Liver (tissue), 9 donors: ENCODE measurements around the gene MEGF11. TPM values are rescaled to one million over a fixed set of nuclear protein-coding genes. Genes with fewer than 3 reads are reported as not detected.

ENCODE experiments used
- DNase-seq: peaks from one replicate; pipeline ENCODE4 v3.0.0-alpha.2; 2017; ENCODE audit warnings: low spot score
- H3K27ac ChIP-seq, 2 donors: one replicate each; pipeline ENCODE4 v1.7.0; 2013; ENCODE audit warnings: inconsistent platforms in 2 of 2, low read length in 2 of 2, control low read depth in 1 of 2, low read depth in 1 of 2, mild to moderate bottlenecking in 1 of 2
- H3K27me3 ChIP-seq, 4 donors: one replicate each; pipeline versions ENCODE4 v1.6.1 to v1.7.0; 2013; ENCODE audit warnings: low read length in 3 of 4, inconsistent platforms in 1 of 4, mild to moderate bottlenecking in 1 of 4, moderate library complexity in 1 of 4; ENCODE audit not compliant: control insufficient read depth in 4 of 4, insufficient read depth in 4 of 4
- H3K36me3 ChIP-seq, 4 donors: one replicate each; pipeline versions ENCODE4 v1.6.1 to v1.7.0; 2013; ENCODE audit warnings: low read length in 3 of 4, mild to moderate bottlenecking in 3 of 4, low read depth in 1 of 4, moderate library complexity in 1 of 4; ENCODE audit not compliant: control insufficient read depth in 4 of 4, insufficient read depth in 3 of 4
- H3K4me1 ChIP-seq, 4 donors: one replicate each; pipeline versions ENCODE4 v1.6.1 to v1.7.0; 2013; ENCODE audit warnings: low read length in 3 of 4, mild to moderate bottlenecking in 3 of 4, moderate library complexity in 1 of 4; ENCODE audit not compliant: control insufficient read depth in 4 of 4, insufficient read depth in 4 of 4
- H3K4me3 ChIP-seq, 3 donors: one replicate each; pipeline versions ENCODE4 v1.6.1 to v1.7.0; 2013; ENCODE audit warnings: low read length in 3 of 3, control low read depth in 1 of 3, low read depth in 1 of 3, mild to moderate bottlenecking in 1 of 3
- H3K9ac ChIP-seq, 2 donors: one replicate each; pipeline ENCODE4 v1.7.0; 2013; ENCODE audit warnings: low read length in 2 of 2, mild to moderate bottlenecking in 2 of 2, moderate library complexity in 2 of 2, control low read depth in 1 of 2, low read depth in 1 of 2
- H3K9me3 ChIP-seq, 4 donors: one replicate each; pipeline versions ENCODE4 v1.6.1 to v1.7.0; 2013; ENCODE audit warnings: low read length in 3 of 4; ENCODE audit not compliant: control insufficient read depth in 4 of 4
- CTCF ChIP-seq: fragments of 150-350 bp; IDR thresholded peaks from 2 replicates; pipeline ENCODE4 v1.5.1; 2017; ENCODE audit warnings: improper control_type of control experiment, low read depth, low read length; ENCODE audit not compliant: missing input control
- EGR1 ChIP-seq, 2 donors: IDR thresholded peaks; 2 replicates each; pipeline ENCODE4 v1.6.1; 2016 to 2018; ENCODE audit warnings: antibody characterized with exemption in 2 of 2, low read depth in 2 of 2
- FOXA1 ChIP-seq: IDR thresholded peaks from 2 replicates; pipeline ENCODE4 v1.6.1; 2016; ENCODE audit warnings: antibody characterized with exemption
- GABPA ChIP-seq, 2 donors: IDR thresholded peaks in 1 of 2; conservative IDR thresholded peaks in 1 of 2; 2 replicates each; pipeline ENCODE4 v1.6.1; 2016; ENCODE audit warnings: antibody characterized with exemption in 2 of 2, mild to moderate bottlenecking in 1 of 2, moderate library complexity in 1 of 2
- HNF4A ChIP-seq, 2 donors: conservative IDR thresholded peaks; 2 replicates each; pipeline ENCODE4 v1.6.1; 2016; ENCODE audit warnings: antibody characterized with exemption in 2 of 2, mild to moderate bottlenecking in 2 of 2
- HNF4G ChIP-seq: IDR thresholded peaks from 2 replicates; pipeline ENCODE4 v1.6.1; 2016; ENCODE audit warnings: antibody characterized with exemption
- JUND ChIP-seq, 2 donors: IDR thresholded peaks; 2 replicates each; pipeline ENCODE4 v1.6.1; 2016; ENCODE audit warnings: antibody characterized with exemption in 2 of 2
- RAD21 ChIP-seq, 2 donors: IDR thresholded peaks; 2 replicates each; pipeline ENCODE4 v1.6.1; 2016; ENCODE audit warnings: antibody characterized with exemption in 2 of 2, mild to moderate bottlenecking in 2 of 2
- SP1 ChIP-seq: IDR thresholded peaks from 2 replicates; pipeline ENCODE4 v1.6.1; 2018; ENCODE audit warnings: antibody characterized with exemption, mild to moderate bottlenecking
- TAF1 ChIP-seq: conservative IDR thresholded peaks from 2 replicates; pipeline ENCODE4 v1.6.1; 2016; ENCODE audit warnings: antibody characterized with exemption, mild to moderate bottlenecking
- WGBS: extraction: QIAGEN DNeasy Blood & Tissue Kit; methylation state at CpG from one replicate; pipeline ENCODE4 v1.1.7; 2013; 5-methylcytosine and 5-hydroxymethylcytosine counted together
- polyA plus RNA-seq, 2 donors: library from polyadenylated mRNA; stranded (reverse) in 1 of 2; unstranded in 1 of 2; fragments of 200-250 nt in 1 of 2; fragments of >200 nt in 1 of 2; fragmentation: Nextera tagmentation in 1 of 2; extraction: Ambion mirVana in 1 of 2; gene quantifications; one replicate each; pipeline versions ENCODE4 v1.2.1 to v1.2.3, GENCODE V29; 2013 to 2015
- total RNA-seq, 2 donors: library from RNA; depleted of rRNA; stranded (reverse); fragments of >200 nt; gene quantifications; one replicate each; pipeline ENCODE4 v1.2.3, GENCODE V29; 2014
- TF ChIP-seq, protein P1 (sequence below): IDR thresholded peaks from 2 replicates; pipeline ENCODE4 v1.6.1; 2016; ENCODE audit warnings: antibody characterized with exemption
- TF ChIP-seq, protein P2 (sequence below): IDR thresholded peaks from 2 replicates; pipeline ENCODE4 v1.6.1; 2016; ENCODE audit warnings: antibody characterized with exemption
- donor health status: healthy.
- donor health status: healthy.
- donor health status: healthy.
- donor health status: healthy.
- donor health status: healthy.

MEGF11 gene
- total and polyA plus RNA-seq, 4 donors, result under 0.01 to 0.51 (median 0.03) TPM; not detected in 1

DNA sequence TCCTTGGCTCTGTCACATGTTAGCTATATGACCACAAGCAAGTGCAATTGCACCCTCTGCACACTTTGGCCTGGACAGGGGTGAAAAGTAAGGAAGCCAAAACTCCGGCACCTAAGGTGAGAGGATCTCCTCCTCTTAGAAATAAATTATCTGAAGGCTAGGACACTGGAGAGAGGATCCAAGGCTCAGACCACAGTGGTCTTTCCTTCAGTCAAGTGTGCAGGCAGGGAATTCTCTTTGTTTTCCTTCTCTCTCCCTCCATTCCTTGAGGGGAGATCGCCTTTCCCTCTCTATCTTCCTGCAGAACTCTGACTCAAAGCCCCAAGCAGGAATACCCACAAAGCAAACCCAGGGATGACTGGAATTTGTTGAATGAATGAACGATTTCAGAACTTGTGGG lies 3.1 kb upstream of the MEGF11 start:
- Histone ChIP-seq H3K36me3 (no peaks in the 10 kb centered on the region), H3K27me3 (peaks cover 0 to 16% (median 6%) of the 10 kb centered on the region in 4 donors), H3K27ac (no peak overlapping the region), H3K9ac (no peak overlapping the region), H3K4me1 (peaks cover 14 to 26% (median 21%) of the 10 kb centered on the region in 4 donors), H3K4me3 (no peak overlapping the region), H3K9me3 (no peaks in the 10 kb centered on the region)
- WGBS, result 65% methylated on average over 3 of the region's 3 CpGs
- TF ChIP-seq, protein P1, sequence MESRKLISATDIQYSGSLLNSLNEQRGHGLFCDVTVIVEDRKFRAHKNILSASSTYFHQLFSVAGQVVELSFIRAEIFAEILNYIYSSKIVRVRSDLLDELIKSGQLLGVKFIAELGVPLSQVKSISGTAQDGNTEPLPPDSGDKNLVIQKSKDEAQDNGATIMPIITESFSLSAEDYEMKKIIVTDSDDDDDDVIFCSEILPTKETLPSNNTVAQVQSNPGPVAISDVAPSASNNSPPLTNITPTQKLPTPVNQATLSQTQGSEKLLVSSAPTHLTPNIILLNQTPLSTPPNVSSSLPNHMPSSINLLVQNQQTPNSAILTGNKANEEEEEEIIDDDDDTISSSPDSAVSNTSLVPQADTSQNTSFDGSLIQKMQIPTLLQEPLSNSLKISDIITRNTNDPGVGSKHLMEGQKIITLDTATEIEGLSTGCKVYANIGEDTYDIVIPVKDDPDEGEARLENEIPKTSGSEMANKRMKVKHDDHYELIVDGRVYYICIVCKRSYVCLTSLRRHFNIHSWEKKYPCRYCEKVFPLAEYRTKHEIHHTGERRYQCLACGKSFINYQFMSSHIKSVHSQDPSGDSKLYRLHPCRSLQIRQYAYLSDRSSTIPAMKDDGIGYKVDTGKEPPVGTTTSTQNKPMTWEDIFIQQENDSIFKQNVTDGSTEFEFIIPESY, result no peak
- TF ChIP-seq HNF4A (conservative IDR thresholded peaks at IDR 0.05), result no peak
- TF ChIP-seq SP1, result no peak
- TF ChIP-seq CTCF, result no peak
- no peak for TF ChIP-seq EGR1 (IDR thresholded peaks at IDR 0.05; ENCODE audit: low read depth in 2 of 2)
- TF ChIP-seq FOXA1, result no peak
- DNase-seq, result no peak

DNA sequence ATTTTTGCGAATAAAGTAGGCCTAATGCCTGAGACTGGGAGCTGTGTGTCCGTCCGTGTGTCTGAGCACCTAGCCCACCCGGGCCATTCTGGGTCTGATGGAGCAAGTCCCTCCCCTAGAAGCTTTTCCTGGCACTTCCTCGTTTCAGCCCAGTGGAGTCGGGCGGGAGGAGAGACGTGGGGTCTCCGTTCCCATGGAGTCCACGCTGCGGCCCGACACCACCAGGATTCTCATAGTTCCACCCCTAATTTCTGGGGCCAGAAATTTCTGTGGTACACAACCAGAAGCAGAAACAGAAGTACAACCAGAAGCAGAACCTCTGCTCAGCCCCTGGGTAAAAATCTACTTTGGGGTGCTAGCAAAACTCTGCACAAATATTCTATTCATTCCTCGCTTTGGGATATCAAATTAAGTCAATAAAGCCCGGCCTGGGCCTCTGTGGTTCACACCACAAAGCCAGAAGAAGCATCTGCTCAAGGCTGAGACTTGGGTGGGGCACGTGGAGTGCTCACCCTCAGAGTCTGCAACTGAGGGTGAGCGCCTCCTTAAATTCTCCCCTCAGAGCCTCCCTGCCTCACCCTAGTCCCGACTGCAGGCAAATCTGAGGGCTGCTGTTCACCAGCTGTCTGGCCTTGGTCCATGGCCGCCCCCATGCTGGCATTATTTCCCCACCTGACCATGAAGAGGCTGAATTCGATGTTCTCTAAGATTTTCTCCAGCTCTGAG lies 1.6 kb upstream of the MEGF11 start:
- Histone ChIP-seq H3K36me3 (no peaks in the 10 kb centered on the region), H3K27me3 (peaks cover 0 to 14% (median 7%) of the 10 kb centered on the region in 4 donors), H3K27ac (no peak overlapping the region), H3K9me3 (no peaks in the 10 kb centered on the region), H3K4me1 (peaks cover 15 to 26% (median 21%) of the 10 kb centered on the region in 4 donors), H3K4me3 (no peak overlapping the region), H3K9ac (no peak overlapping the region)
- no peak for TF ChIP-seq FOXA1
- no peak for TF ChIP-seq HNF4G
- TF ChIP-seq CTCF, result no peak
- no peak for TF ChIP-seq TAF1
- TF ChIP-seq GABPA (IDR thresholded peaks at IDR 0.05 in 1 of 2, conservative IDR thresholded peaks at IDR 0.05 in 1 of 2), result no peak
- no peak for TF ChIP-seq JUND (IDR thresholded peaks at IDR 0.05)
- TF ChIP-seq, protein P2, sequence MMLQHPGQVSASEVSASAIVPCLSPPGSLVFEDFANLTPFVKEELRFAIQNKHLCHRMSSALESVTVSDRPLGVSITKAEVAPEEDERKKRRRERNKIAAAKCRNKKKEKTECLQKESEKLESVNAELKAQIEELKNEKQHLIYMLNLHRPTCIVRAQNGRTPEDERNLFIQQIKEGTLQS, result no peak
- no peak for TF ChIP-seq HNF4A (conservative IDR thresholded peaks at IDR 0.05)
- TF ChIP-seq RAD21 (IDR thresholded peaks at IDR 0.05), result no peak
- TF ChIP-seq EGR1 (IDR thresholded peaks at IDR 0.05; ENCODE audit: low read depth in 2 of 2), result no peak
- DNase-seq, result no peak
- 29% methylated on average over 19 of the region's 19 CpGs for WGBS
